Esophagus squamous epithelium (tissue), 4 donors: ENCODE data around the gene PET100.

Experiments
- POLR2A ChIP-seq, 4 donors: fragments of 450-650 bp; IDR thresholded peaks; one replicate each; pipeline ENCODE4 v1.6.1; 2017; ENCODE audit warnings: antibody characterized with exemption in 4 of 4, mild to moderate bottlenecking in 4 of 4, moderate library complexity in 3 of 4
- TF ChIP-seq, protein P1 (sequence below), 6 experiments: fragments of 450-650 bp in 4 of 6; fragments of 200-600 bp in 2 of 6; sonication (generic) in 2 of 6; IDR thresholded peaks; one replicate each; pipeline ENCODE4 v1.5.1; 2016 to 2019; ENCODE audit warnings: antibody characterized with exemption in 6 of 6, mild to moderate bottlenecking in 4 of 6, moderate library complexity in 4 of 6

DNA sequence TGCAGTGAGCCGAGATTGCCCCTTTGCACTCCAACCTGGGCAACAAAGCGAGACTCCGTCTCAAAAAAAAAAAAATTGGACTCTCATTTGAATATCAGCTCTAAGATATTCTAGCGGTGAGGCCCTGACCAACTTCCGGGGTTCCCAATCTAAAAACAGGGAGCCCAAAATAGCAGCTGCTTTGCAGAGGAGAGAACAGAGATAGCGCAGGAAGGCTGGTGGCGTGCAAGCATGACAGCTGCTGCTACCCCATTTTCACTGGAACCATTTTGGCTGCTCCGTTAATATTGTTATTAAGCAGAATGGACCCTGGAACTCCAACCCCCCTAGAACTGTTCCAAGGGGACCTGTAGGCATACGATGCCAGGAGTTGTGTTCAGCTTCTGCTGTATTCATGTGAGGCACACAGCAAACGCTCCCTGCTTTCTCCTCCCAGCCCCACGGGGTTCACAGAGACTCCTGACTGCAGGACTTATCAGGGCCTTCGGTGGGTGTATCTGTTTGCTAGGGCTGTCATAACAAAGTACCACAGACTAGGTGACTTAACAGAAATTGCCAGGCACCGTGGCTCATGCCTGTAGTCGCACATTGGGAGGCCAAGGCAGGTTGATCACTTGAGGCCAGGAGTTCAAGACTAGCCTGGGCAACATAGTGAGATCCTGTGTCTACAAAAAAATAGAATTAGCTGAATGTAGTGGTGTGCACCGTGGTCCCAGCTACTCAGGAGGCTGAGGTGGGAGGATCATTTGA, 18.8 kb downstream of the PET100 start:
- no peak for TF ChIP-seq POLR2A (IDR thresholded peaks at IDR 0.05)
- TF ChIP-seq, protein P1, sequence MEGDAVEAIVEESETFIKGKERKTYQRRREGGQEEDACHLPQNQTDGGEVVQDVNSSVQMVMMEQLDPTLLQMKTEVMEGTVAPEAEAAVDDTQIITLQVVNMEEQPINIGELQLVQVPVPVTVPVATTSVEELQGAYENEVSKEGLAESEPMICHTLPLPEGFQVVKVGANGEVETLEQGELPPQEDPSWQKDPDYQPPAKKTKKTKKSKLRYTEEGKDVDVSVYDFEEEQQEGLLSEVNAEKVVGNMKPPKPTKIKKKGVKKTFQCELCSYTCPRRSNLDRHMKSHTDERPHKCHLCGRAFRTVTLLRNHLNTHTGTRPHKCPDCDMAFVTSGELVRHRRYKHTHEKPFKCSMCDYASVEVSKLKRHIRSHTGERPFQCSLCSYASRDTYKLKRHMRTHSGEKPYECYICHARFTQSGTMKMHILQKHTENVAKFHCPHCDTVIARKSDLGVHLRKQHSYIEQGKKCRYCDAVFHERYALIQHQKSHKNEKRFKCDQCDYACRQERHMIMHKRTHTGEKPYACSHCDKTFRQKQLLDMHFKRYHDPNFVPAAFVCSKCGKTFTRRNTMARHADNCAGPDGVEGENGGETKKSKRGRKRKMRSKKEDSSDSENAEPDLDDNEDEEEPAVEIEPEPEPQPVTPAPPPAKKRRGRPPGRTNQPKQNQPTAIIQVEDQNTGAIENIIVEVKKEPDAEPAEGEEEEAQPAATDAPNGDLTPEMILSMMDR (IDR thresholded peaks at IDR 0.05) = no peak
